GM12878 (cell line): Measurements from ENCODE around the gene SRD5A1. TPM values are rescaled to one million over a fixed set of nuclear protein-coding genes. Genes with fewer than 3 reads are reported as not detected.

Experiments
- ATAC-seq: fragments of 200-7000 bp; cut with Tn5 transposase; 3 replicates; pipeline ENCODE4 v1.9.1; 2020; ENCODE audit warnings: mild to moderate bottlenecking, moderate library complexity
- BruUV-seq: library from RNA; stranded (reverse); fragments of 400-500 nt; replicated peaks from 2 replicates; lab custom pipeline; 2021; lab: Mats Ljungman, UMichigan
- CTCF ChIA-PET: fragments of 300-600 bp; sonication (Branson Sonifier 250); formaldehyde crosslinking; extraction: SDS; loops from one replicate; lab custom pipeline; 2021; ENCODE audit warnings: inconsistent platforms; lab: Yijun Ruan, JAX
- POLR2A ChIA-PET: fragments of 350-600 bp; formaldehyde crosslinking; extraction: SDS; loops from one replicate; lab custom pipeline; 2021; ENCODE audit warnings: inconsistent platforms; lab: Charles Lee
- RAD21 ChIA-PET: fragments of 300-600 bp; sonication (Branson Sonifier 250); formaldehyde crosslinking; loops from one replicate; lab custom pipeline; 2023; ENCODE audit warnings: antibody characterized with exemption; ENCODE audit not compliant: unreplicated experiment; lab: Charles Lee
- SMC1A ChIA-PET: fragments of 300-600 bp; sonication (Branson Sonifier 250); formaldehyde crosslinking; loops from one replicate; lab custom pipeline; 2023; ENCODE audit not compliant: unreplicated experiment, uncharacterized antibody; lab: Charles Lee
- DNase-seq: peaks from one replicate; pipeline ENCODE4 v3.0.0-alpha.2; 2011; ENCODE audit warnings: low read depth, low spot score
- FAIRE-seq: peaks from 3 replicates; lab custom pipeline; 2011; peaks lifted over from hg19 to GRCh38; lab: Jason Lieb, UNC
- H2AFZ ChIP-seq: 2 replicates; pipeline ENCODE4 v1.6.0; 2011; ENCODE audit warnings: low read depth, low read length, control low read depth; ENCODE audit not compliant: control insufficient read depth
- H3K27ac ChIP-seq: 2 replicates; pipeline ENCODE4 v1.5.1; 2011; ENCODE audit warnings: control low read depth; ENCODE audit not compliant: control insufficient read depth, insufficient read depth
- H3K27me3 ChIP-seq, 2 experiments: replicated peaks in 1 of 2; 2 replicates each; pipeline versions ENCODE4 v1.6.0 to v1.6.1; 2011; ENCODE audit warnings: low read length in 1 of 2; ENCODE audit not compliant: control insufficient read depth in 2 of 2, insufficient read depth in 2 of 2
- H3K36me3 ChIP-seq, 2 experiments: 2 replicates each; pipeline ENCODE4 v1.5.1; 2011; ENCODE audit warnings: low read length in 1 of 2; ENCODE audit not compliant: control insufficient read depth in 2 of 2, insufficient read depth in 2 of 2
- H3K4me1 ChIP-seq: 2 replicates; pipeline ENCODE4 v1.6.1; 2011; ENCODE audit warnings: mild to moderate bottlenecking, low read length, moderate library complexity, mixed read lengths; ENCODE audit not compliant: control insufficient read depth, insufficient read depth
- H3K4me2 ChIP-seq: 2 replicates; pipeline ENCODE4 v1.6.0; 2011; ENCODE audit warnings: control low read depth; ENCODE audit not compliant: control insufficient read depth, insufficient read depth
- H3K4me3 ChIP-seq: fragments of 200-600 bp; sonication (generic); 2 replicates; pipeline ENCODE4 v1.5.1; 2016
- H3K79me2 ChIP-seq: 2 replicates; pipeline ENCODE4 v1.6.0; 2011; ENCODE audit warnings: low read length; ENCODE audit not compliant: control insufficient read depth, insufficient read depth
- H3K9ac ChIP-seq: 2 replicates; pipeline ENCODE4 v1.8.0; 2011; ENCODE audit warnings: low read length, control low read depth, mixed read lengths; ENCODE audit not compliant: control insufficient read depth, insufficient read depth
- H3K9me3 ChIP-seq: replicated peaks from 3 replicates; pipeline ENCODE4 v1.5.1; 2011; ENCODE audit warnings: mild to moderate bottlenecking, low read length; ENCODE audit not compliant: control insufficient read depth, insufficient read depth
- H4K20me1 ChIP-seq: 2 replicates; pipeline ENCODE4 v1.6.0; 2011; ENCODE audit not compliant: control insufficient read depth, insufficient read depth
- CBX3 ChIP-seq: fragments of 200-600 bp; sonication (generic); IDR thresholded peaks from 2 replicates; pipeline ENCODE4 v1.6.1; 2016; ENCODE audit warnings: low read depth, borderline replicate concordance
- CEBPZ ChIP-seq: fragments of 150-350 bp; IDR thresholded peaks from 2 replicates; pipeline ENCODE4 v1.6.1; 2016; ENCODE audit warnings: low read depth, low read length
- CHD4 ChIP-seq: fragments of 200-600 bp; sonication (generic); IDR thresholded peaks from 2 replicates; pipeline ENCODE4 v1.6.1; 2016; ENCODE audit warnings: mild to moderate bottlenecking
- FOXM1 ChIP-seq: IDR thresholded peaks from 2 replicates; pipeline ENCODE4 v1.6.1; 2012; ENCODE audit warnings: low read depth, mild to moderate bottlenecking, inconsistent platforms, low read length, moderate library complexity
- GATAD2B ChIP-seq: fragments of 450-650 bp; conservative IDR thresholded peaks from 2 replicates; pipeline ENCODE4 v1.6.1; 2017; ENCODE audit warnings: low read depth, mild to moderate bottlenecking, moderate library complexity
- MAX ChIP-seq: IDR thresholded peaks from 2 replicates; pipeline ENCODE4 v1.6.1; 2012; ENCODE audit warnings: low read depth, low read length, improper control_type of control experiment
- MEF2A ChIP-seq: IDR thresholded peaks from 2 replicates; pipeline ENCODE4 v1.6.1; 2011; ENCODE audit warnings: low read depth, mild to moderate bottlenecking, low read length, moderate library complexity; ENCODE audit not compliant: insufficient read depth
- SMAD5 ChIP-seq: IDR thresholded peaks from 2 replicates; pipeline ENCODE4 v1.6.1; 2016; ENCODE audit warnings: antibody characterized with exemption, low read depth
- TCF7 ChIP-seq: IDR thresholded peaks from 2 replicates; pipeline ENCODE4 v1.6.1; 2014; ENCODE audit warnings: antibody characterized with exemption, borderline replicate concordance
- WRNIP1 ChIP-seq: IDR thresholded peaks from 2 replicates; pipeline ENCODE4 v1.6.1; 2011; ENCODE audit warnings: low read depth, low read length, improper control_type of control experiment, borderline replicate concordance
- YBX1 ChIP-seq: fragments of 450-650 bp; IDR thresholded peaks from 2 replicates; pipeline ENCODE4 v1.6.1; 2016; ENCODE audit warnings: antibody characterized with exemption
- YY1 ChIP-seq: IDR thresholded peaks from 2 replicates; pipeline ENCODE4 v1.6.1; 2011; ENCODE audit warnings: low read depth, mild to moderate bottlenecking, low read length
- ZNF24 ChIP-seq: fragments of 450-650 bp; IDR thresholded peaks from 2 replicates; pipeline ENCODE4 v1.6.1; 2017; ENCODE audit warnings: antibody characterized with exemption, mild to moderate bottlenecking
- ZNF384 ChIP-seq: IDR thresholded peaks from 2 replicates; pipeline ENCODE4 v1.6.1; 2012; ENCODE audit warnings: low read depth, mild to moderate bottlenecking, low read length, improper control_type of control experiment, borderline replicate concordance
- ZZZ3 ChIP-seq: IDR thresholded peaks from 2 replicates; pipeline ENCODE4 v1.6.1; 2011; ENCODE audit warnings: low read depth; ENCODE audit not compliant: control insufficient read depth, insufficient read length
- WGBS: methylation state at CpG from one replicate; pipeline ENCODE4 v1.1.6; 2016; ENCODE audit warnings: low lambda C conversion rate; ENCODE audit not compliant: insufficient replicate concordance, insufficient coverage; ENCODE audit errors: missing lambda C conversion rate; 5-methylcytosine and 5-hydroxymethylcytosine counted together
- in situ Hi-C: fragments of 300-500 bp; cut with MboI; formaldehyde crosslinking; loops from 9 replicates; pipeline ENCODE4 v1.14.3; 2018; ENCODE audit warnings: mixed read lengths
- intact Hi-C: fragments of 100-400 bp; cut with micrococcal nuclease; formaldehyde crosslinking; loops from one replicate; pipeline ENCODE4 v1.14.2; 2022; ENCODE audit not compliant: unreplicated experiment
- polyA plus RNA-seq, 11 experiments: library from polyadenylated mRNA; depleted of rRNA in 4 of 11; unstranded in 6 of 11; stranded (reverse) in 5 of 11; fragments of >200 nt; fragmentation: Nextera tagmentation in 4 of 11; fragmentation: Illumina TruSeq in 1 of 11; extraction: Ambion mirVana in 4 of 11; extraction: Trizol in 1 of 11; gene quantifications; 1 replicate in 1 of 11; 2 replicates in 10 of 11; pipeline versions ENCODE4 v1.2.1 to v1.2.3, GENCODE V29; 2011 to 2016; ENCODE audit warnings: inconsistent platforms in 2 of 11, missing spikeins in 2 of 11, low read depth in 1 of 11
- total RNA-seq, 4 experiments: library from RNA; depleted of rRNA in 3 of 4; stranded (reverse); fragments of >200 nt in 3 of 4; fragmentation: Illumina TruSeq in 1 of 4; extraction: Trizol in 1 of 4; gene quantifications; 2 replicates each; pipeline versions ENCODE4 v1.2.1 to v1.2.3, GENCODE V29; 2013 to 2021
- TF ChIP-seq, protein P1 (sequence below): IDR thresholded peaks from 2 replicates; pipeline ENCODE4 v1.6.1; 2012; ENCODE audit warnings: mild to moderate bottlenecking, low read depth, low read length

The SRD5A1 gene
- total and polyA plus RNA-seq, 10 of the 15 experiments (the other 5 are each of a cell fraction or from before 2014, with no cell fraction given): 0.76 to 20.1 (median 12.3) TPM

- TF ChIP-seq ZNF384 (no peak), CHD4 (no peak), TCF7 (no peak)
Observed at GRCh38 chr5:6595405-6595804, 37.8 kb upstream of the SRD5A1 start (continued).

DNA sequence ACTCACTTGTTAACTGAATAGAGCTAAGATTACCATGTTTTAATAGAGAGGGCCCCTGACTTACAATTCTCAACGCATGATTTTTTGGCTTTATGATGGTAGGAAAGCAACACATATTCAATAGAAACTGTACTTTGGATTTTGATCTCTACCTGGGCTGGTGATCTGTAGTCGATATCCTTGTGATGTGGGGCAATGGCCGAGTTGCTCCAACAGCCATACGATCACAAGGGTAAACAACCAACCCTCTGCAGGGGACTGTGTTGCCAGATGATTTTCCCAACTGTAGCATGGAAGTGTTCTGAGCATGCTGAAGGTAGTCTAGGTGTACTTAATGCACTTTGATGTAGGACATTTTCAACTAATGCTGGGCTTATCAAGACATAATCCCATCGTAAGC is 36.9 kb upstream of the SRD5A1 start:
- RAD21 ChIA-PET: no interaction called here
- Histone ChIP-seq H3K4me3 (no peak overlapping the region), H2AFZ (no peak overlapping the region), H3K9ac (no peak overlapping the region), H3K9me3 (no peaks in the 10 kb centered on the region), H3K27me3 (no peaks in the 10 kb centered on the region), H3K36me3 (peaks cover 13 to 26% of the 10 kb centered on the region in 2 experiments), H3K4me2 (no peak overlapping the region), H4K20me1 (no peaks in the 10 kb centered on the region), H3K4me1 (no peaks in the 10 kb centered on the region), H3K79me2 (no peaks in the 10 kb centered on the region), H3K27ac (no peak overlapping the region)
- POLR2A ChIA-PET: no interaction called here
- FAIRE-seq: no peak
- no peak for DNase-seq
- 98% methylated on average over 5 of the region's 5 CpGs for WGBS
- intact Hi-C loops: no loop called here
- in situ Hi-C loops: loop anchor here (25.0 kb wide), 1 partner anchor 1109 kb away; no protein-coding TSS in a partner anchor
- no peak for ATAC-seq
- SMC1A ChIA-PET: no interaction called here
- BruUV-seq: no TSS peak
- CTCF ChIA-PET: no interaction called here
- no peak for TF ChIP-seq CEBPZ
- no peak for TF ChIP-seq ZZZ3
- no peak for TF ChIP-seq FOXM1
- TF ChIP-seq WRNIP1: no peak
- TF ChIP-seq MEF2A: no peak
- no peak for TF ChIP-seq CBX3
- no peak for TF ChIP-seq ZNF24
- no peak for TF ChIP-seq YY1
- TF ChIP-seq, protein P1, sequence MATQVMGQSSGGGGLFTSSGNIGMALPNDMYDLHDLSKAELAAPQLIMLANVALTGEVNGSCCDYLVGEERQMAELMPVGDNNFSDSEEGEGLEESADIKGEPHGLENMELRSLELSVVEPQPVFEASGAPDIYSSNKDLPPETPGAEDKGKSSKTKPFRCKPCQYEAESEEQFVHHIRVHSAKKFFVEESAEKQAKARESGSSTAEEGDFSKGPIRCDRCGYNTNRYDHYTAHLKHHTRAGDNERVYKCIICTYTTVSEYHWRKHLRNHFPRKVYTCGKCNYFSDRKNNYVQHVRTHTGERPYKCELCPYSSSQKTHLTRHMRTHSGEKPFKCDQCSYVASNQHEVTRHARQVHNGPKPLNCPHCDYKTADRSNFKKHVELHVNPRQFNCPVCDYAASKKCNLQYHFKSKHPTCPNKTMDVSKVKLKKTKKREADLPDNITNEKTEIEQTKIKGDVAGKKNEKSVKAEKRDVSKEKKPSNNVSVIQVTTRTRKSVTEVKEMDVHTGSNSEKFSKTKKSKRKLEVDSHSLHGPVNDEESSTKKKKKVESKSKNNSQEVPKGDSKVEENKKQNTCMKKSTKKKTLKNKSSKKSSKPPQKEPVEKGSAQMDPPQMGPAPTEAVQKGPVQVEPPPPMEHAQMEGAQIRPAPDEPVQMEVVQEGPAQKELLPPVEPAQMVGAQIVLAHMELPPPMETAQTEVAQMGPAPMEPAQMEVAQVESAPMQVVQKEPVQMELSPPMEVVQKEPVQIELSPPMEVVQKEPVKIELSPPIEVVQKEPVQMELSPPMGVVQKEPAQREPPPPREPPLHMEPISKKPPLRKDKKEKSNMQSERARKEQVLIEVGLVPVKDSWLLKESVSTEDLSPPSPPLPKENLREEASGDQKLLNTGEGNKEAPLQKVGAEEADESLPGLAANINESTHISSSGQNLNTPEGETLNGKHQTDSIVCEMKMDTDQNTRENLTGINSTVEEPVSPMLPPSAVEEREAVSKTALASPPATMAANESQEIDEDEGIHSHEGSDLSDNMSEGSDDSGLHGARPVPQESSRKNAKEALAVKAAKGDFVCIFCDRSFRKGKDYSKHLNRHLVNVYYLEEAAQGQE: no peak
- no peak for TF ChIP-seq GATAD2B
- TF ChIP-seq MAX: no peak
- TF ChIP-seq YBX1: no peak
- TF ChIP-seq SMAD5: no peak
